ENCODE data around the gene SRPK2.

- TF ChIP-seq POLR2A (IDR thresholded peaks at IDR 0.05) (no peak), CTCF (IDR thresholded peaks at IDR 0.05) (no peak)
Measured at GRCh38 chr7:105178177-105178576, 210.5 kb downstream of the SRPK2 start.

All from breast epithelium (tissue), 3 donors.